CD4-positive, alpha-beta T cell treated with Interleukin-21 for 1 hour (primary cell): ENCODE results near the gene USP6.
"Not testable (repeated sequence)": the region's sequence is repeated elsewhere in the genome, so short reads cannot be mapped to it uniquely, and the experiment has no call there.

Experiments
- DNase-seq: peaks from one replicate; pipeline ENCODE4 v3.0.0-alpha.2; 2020

Gene USP6

GRCh38 chr17:5122586-5123342 is 6.9 kb downstream of the USP6 start:
- peak; percentile 2 for DNase-seq

GRCh38 chr17:5123343-5124124 is 7.7 kb downstream of the USP6 start:
- DNase-seq, result no peak

- not testable (repeated sequence) for DNase-seq
These were observed 8.4 kb downstream of the USP6 start for GRCh38 chr17:5124125-5124760.

GRCh38 chr17:5124896-5125295 is 9.1 kb downstream of the USP6 start:
- DNase-seq, result not testable (repeated sequence)

GRCh38 chr17:5126719-5127488 is 11.1 kb downstream of the USP6 start:
- no peak for DNase-seq

GRCh38 chr17:5127910-5128309 is 12.1 kb downstream of the USP6 start:
- DNase-seq, result no peak

- not testable (repeated sequence) for DNase-seq
These were observed 12.6 kb downstream of the USP6 start for GRCh38 chr17:5128387-5128786.

- DNase-seq, result no peak
These were observed 13.2 kb downstream of the USP6 start for GRCh38 chr17:5128905-5129535.

GRCh38 chr17:5129770-5130169 is 13.9 kb downstream of the USP6 start:
- DNase-seq, result not testable (repeated sequence)

GRCh38 chr17:5130261-5130660 is 14.4 kb downstream of the USP6 start:
- DNase-seq, result not testable (repeated sequence)

- not testable (repeated sequence) for DNase-seq
These were observed 14.9 kb downstream of the USP6 start for GRCh38 chr17:5130687-5131086.

GRCh38 chr17:5131146-5131715 is 15.4 kb downstream of the USP6 start:
- no peak for DNase-seq

GRCh38 chr17:5131799-5132502 is 16.1 kb downstream of the USP6 start:
- not testable (repeated sequence) for DNase-seq

- not testable (repeated sequence) for DNase-seq
These were observed 16.8 kb downstream of the USP6 start for GRCh38 chr17:5132503-5133225.

GRCh38 chr17:5133311-5133710 is 17.5 kb downstream of the USP6 start:
- DNase-seq, result no peak

- DNase-seq, result not testable (repeated sequence)
These were observed 18.1 kb downstream of the USP6 start for GRCh38 chr17:5133961-5134360.

- not testable (repeated sequence) for DNase-seq
These were observed 18.7 kb downstream of the USP6 start for GRCh38 chr17:5134571-5134970.

- DNase-seq, result not testable (repeated sequence)
These were observed 19.4 kb downstream of the USP6 start for GRCh38 chr17:5135131-5135712.

GRCh38 chr17:5135726-5136579 is 20.1 kb downstream of the USP6 start:
- no peak for DNase-seq
